ENCODE data around the gene AFF3. TPM values are rescaled to one million over a fixed set of nuclear protein-coding genes. Genes with fewer than 3 reads are reported as not detected.
"Not testable (repeated sequence)": the region's sequence is repeated elsewhere in the genome, so short reads cannot be mapped to it uniquely, and the experiment has no call there.

AFF3 gene
- total RNA-seq, 1 experiment from 2014 or later: 0.22 TPM

GRCh38 chr2:99504844-99505584 lies 637.4 kb downstream of the AFF3 start:
- no peak overlapping the region for H2BK5ac ChIP-seq (ENCODE audit: insufficient read length, low read length)
- Mint-ChIP-seq H3K4me1 (peaks cover 0 to 2% of the 10 kb centered on the region in 2 experiments; a peak in 1 of 4 replicates), H3K9me3 (no peaks in the 10 kb centered on the region), H3K27me3 (ENCODE audit: low read depth) (no peaks in the 10 kb centered on the region; the same call in 1 of the 2 replicates), H3K4me3 (no peak overlapping the region), H3K36me3 (ENCODE audit: insufficient read depth in 1 of 3, low read depth in 3 of 3) (no peaks in the 10 kb centered on the region), H3K27ac (no peak overlapping the region)
- TF ChIP-seq CTCF (conservative IDR thresholded peaks at IDR 0.05): no peak
- H2AFZ ChIP-seq (ENCODE audit: low read length): no peak overlapping the region
- no peak overlapping the region for H3T11ph ChIP-seq (ENCODE audit: low read length)
- no peak overlapping the region for H3K23ac ChIP-seq (ENCODE audit: insufficient read length, low read depth, low read length)
- H4K5ac ChIP-seq (ENCODE audit: insufficient read length, low read depth, low read length): no peak overlapping the region
- no peaks in the 10 kb centered on the region for H3K23me2 ChIP-seq (ENCODE audit: insufficient read length, low read depth, low read length, poor library complexity, severe bottlenecking)
- H3K79me2 ChIP-seq (ENCODE audit: insufficient read depth, low read length): no peaks in the 10 kb centered on the region
- H2BK120ac ChIP-seq (ENCODE audit: low read depth, low read length, poor library complexity, severe bottlenecking): no peak overlapping the region
- H3K79me1 ChIP-seq (ENCODE audit: insufficient read depth, low read depth, low read length, poor library complexity, severe bottlenecking): no peaks in the 10 kb centered on the region
- H3K27ac ChIP-seq (ENCODE audit: insufficient read length, low read depth, low read length): no peak overlapping the region
- H2AK5ac ChIP-seq (ENCODE audit: insufficient read length, low read length): no peak overlapping the region
- H3K4ac ChIP-seq (ENCODE audit: low read depth, low read length): no peak overlapping the region
- H3K9me3 ChIP-seq (ENCODE audit: control insufficient read depth, low read depth, low read length): no peaks in the 10 kb centered on the region
- H3K9ac ChIP-seq (ENCODE audit: extremely low read depth, insufficient read length, low read length): no peak overlapping the region
- no peak overlapping the region for H4K91ac ChIP-seq (ENCODE audit: insufficient read length, low read depth, low read length)
- H3K14ac ChIP-seq (ENCODE audit: insufficient read depth, low read length): no peak overlapping the region
- no CpG with 5 or more reads among the region's 4 CpGs for WGBS (ENCODE audit: extremely low coverage, insufficient read length, low lambda C conversion rate)
- H3K18ac ChIP-seq (ENCODE audit: insufficient read length, low read depth, low read length): no peak overlapping the region
- no peaks in the 10 kb centered on the region for H3K27me3 ChIP-seq (ENCODE audit: insufficient read depth, low read length)
- no peak overlapping the region for H3K4me2 ChIP-seq (ENCODE audit: insufficient read depth, insufficient read length, low read length)
- no peak overlapping the region for H3K56ac ChIP-seq (ENCODE audit: insufficient read length, low read depth, low read length)
- no peak for DNase-seq
- H3K4me1 ChIP-seq (ENCODE audit: insufficient read depth, low read length): no peaks in the 10 kb centered on the region
- no peak overlapping the region for H4K8ac ChIP-seq (replicated peaks; ENCODE audit: insufficient read length, low read depth, low read length)
- H4K20me1 ChIP-seq (ENCODE audit: control insufficient read depth, insufficient read depth, insufficient read length): no peaks in the 10 kb centered on the region
- no peak overlapping the region for H2BK12ac ChIP-seq (ENCODE audit: insufficient read length, low read depth, low read length)
- H2BK15ac ChIP-seq (ENCODE audit: low read depth, low read length): no peak overlapping the region
- H2BK20ac ChIP-seq (ENCODE audit: low read depth, low read length, poor library complexity, severe bottlenecking): no peak overlapping the region

- not testable (repeated sequence) for H3K27ac ChIP-seq (ENCODE audit: insufficient read length, low read depth, low read length); H3K9ac ChIP-seq (ENCODE audit: extremely low read depth, insufficient read length, low read length); H3K4me2 ChIP-seq (ENCODE audit: insufficient read depth, insufficient read length, low read length); H2AFZ ChIP-seq (ENCODE audit: low read length); H3K79me1 ChIP-seq (ENCODE audit: insufficient read depth, low read depth, low read length, poor library complexity, severe bottlenecking); H2BK5ac ChIP-seq (ENCODE audit: insufficient read length, low read length); H2BK15ac ChIP-seq (ENCODE audit: low read depth, low read length); H4K5ac ChIP-seq (ENCODE audit: insufficient read length, low read depth, low read length); H3K9me3 Mint-ChIP-seq; H2BK12ac ChIP-seq (ENCODE audit: insufficient read length, low read depth, low read length); H3K27me3 ChIP-seq (ENCODE audit: insufficient read depth, low read length); H3K36me3 Mint-ChIP-seq (ENCODE audit: insufficient read depth in 1 of 3, low read depth in 3 of 3); H3K27me3 Mint-ChIP-seq (ENCODE audit: low read depth); H4K20me1 ChIP-seq (ENCODE audit: control insufficient read depth, insufficient read depth, insufficient read length); H3K4me1 Mint-ChIP-seq; DNase-seq; H3K56ac ChIP-seq (ENCODE audit: insufficient read length, low read depth, low read length); H2BK20ac ChIP-seq (ENCODE audit: low read depth, low read length, poor library complexity, severe bottlenecking); H3T11ph ChIP-seq (ENCODE audit: low read length); H3K18ac ChIP-seq (ENCODE audit: insufficient read length, low read depth, low read length); H3K4me1 ChIP-seq (ENCODE audit: insufficient read depth, low read length); H2AK5ac ChIP-seq (ENCODE audit: insufficient read length, low read length); H4K91ac ChIP-seq (ENCODE audit: insufficient read length, low read depth, low read length); H3K9me3 ChIP-seq (ENCODE audit: control insufficient read depth, low read depth, low read length); H3K23me2 ChIP-seq (ENCODE audit: insufficient read length, low read depth, low read length, poor library complexity, severe bottlenecking); H3K14ac ChIP-seq (ENCODE audit: insufficient read depth, low read length); H2BK120ac ChIP-seq (ENCODE audit: low read depth, low read length, poor library complexity, severe bottlenecking); H3K4me3 Mint-ChIP-seq; H3K79me2 ChIP-seq (ENCODE audit: insufficient read depth, low read length); H3K27ac Mint-ChIP-seq; H4K8ac ChIP-seq (replicated peaks; ENCODE audit: insufficient read length, low read depth, low read length); H3K4ac ChIP-seq (ENCODE audit: low read depth, low read length); H3K23ac ChIP-seq (ENCODE audit: insufficient read length, low read depth, low read length)
- no CpG with 5 or more reads among the region's 8 CpGs for WGBS (ENCODE audit: extremely low coverage, insufficient read length, low lambda C conversion rate)
These were observed 638.6 kb downstream of the AFF3 start for GRCh38 chr2:99503662-99504416.
